ENCODE results near the gene NUDCD3.
"Not testable (repeated sequence)": the region's sequence is repeated elsewhere in the genome, so short reads cannot be mapped to it uniquely, and the experiment has no call there.

NUDCD3 gene

GRCh38 chr7:44515590-44516268, 25.3 kb upstream of the NUDCD3 start:
- DNase-seq = no peak

- no peak for DNase-seq
Measured at GRCh38 chr7:44512736-44513135, 22.3 kb upstream of the NUDCD3 start.

GRCh38 chr7:44511863-44512468, 21.5 kb upstream of the NUDCD3 start:
- no peak for DNase-seq

GRCh38 chr7:44511236-44511635, 20.8 kb upstream of the NUDCD3 start:
- DNase-seq = no peak

DNA sequence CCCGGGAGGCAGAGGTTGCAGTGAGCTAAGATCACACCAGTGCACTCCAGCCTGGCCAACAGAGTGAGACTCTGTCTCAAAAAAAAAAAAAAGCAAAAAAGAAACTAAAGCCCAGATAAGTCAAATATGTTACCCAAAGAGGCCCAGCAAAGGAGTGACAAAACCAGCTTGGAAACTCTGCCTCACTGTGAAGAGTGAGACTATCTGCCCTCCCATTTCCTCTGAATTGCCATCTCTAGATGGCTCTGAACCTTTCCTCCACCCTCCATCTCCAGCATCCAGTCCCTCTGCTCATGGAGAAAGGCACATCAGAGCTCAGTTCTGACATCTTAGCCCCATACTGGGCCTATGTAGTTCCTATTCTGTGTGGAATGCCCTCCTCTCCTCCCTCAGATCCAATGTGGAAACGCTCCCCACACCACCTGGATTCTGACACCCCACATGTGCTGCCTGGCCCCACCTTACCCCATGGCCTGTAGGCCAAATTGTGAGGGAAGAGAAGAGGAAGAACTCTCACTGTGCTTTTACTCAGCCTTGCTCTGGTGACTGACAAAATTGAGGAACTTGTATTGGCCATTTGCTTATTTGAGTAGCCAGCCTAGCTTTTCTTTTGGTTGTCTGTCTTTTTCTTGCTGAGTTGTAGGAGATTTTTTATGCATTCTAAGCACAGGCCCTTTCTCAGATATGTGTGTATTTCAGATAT, 18.0 kb upstream of the NUDCD3 start:
- DNase-seq = no peak

- DNase-seq = not testable (repeated sequence)
Measured at GRCh38 chr7:44506592-44507288, 16.3 kb upstream of the NUDCD3 start.

DNA sequence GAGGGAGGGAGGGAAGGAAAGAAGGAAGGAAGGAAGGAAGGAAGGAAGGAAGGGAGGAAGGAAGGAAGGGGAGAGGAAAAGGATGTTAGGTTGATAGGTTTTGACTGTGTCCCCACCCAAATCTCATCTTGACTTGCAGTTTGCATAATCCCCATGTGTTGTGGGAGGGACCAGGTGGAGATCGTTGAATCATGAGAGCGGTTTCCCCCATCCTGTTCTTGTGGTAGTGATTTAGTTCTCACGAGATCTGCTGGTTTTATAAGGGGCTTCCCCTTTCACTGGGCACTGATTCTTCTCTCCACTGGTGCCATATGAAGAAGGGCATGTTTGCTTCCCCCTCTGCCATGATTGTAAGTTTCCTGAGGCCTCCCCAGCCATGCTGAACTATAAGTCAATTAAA, 15.1 kb upstream of the NUDCD3 start:
- no peak for DNase-seq

GRCh38 chr7:44498230-44498954, 7.9 kb upstream of the NUDCD3 start:
- no peak for DNase-seq

DNA sequence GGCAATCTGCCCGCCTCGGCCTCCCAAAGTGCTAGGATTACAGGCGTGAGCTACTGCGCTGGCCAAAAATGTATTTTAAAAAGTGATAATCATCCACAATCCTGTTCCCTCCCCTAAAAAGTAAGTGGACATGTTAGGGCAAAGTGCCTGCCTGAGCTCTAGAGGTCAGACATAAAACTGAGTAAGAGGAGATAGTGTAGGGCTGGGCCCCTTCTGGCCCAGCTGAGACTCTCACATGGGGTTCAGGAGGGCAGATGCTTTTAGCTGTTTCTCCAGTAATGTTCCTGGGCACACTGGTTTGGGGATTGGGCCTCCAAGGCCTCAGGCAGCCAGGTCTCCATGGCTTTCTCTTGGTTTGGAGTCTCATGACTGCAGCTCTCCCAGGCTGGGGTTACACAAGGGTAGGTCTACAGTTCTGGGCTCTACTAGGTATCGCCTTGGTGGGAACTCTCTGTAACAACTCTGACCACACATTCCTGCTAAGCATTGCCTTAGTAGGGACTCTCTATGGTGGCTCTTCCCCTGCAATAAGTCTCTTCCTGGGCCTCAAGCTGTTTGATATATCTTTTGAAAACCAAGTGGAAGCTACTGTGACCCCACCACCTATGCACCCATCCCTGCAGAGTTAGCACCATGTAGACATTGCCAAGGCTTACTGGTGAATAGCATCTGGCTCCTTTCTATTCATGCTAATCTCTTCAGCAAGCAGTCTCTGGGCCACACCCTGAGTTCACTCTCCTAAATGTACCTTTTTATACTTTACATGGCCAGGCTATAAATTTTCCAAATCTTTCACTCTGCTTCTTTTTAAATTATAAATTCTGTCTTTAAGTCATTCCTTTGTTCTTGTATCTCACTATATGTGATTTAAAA, 6.9 kb upstream of the NUDCD3 start:
- DNase-seq = no peak

DNA sequence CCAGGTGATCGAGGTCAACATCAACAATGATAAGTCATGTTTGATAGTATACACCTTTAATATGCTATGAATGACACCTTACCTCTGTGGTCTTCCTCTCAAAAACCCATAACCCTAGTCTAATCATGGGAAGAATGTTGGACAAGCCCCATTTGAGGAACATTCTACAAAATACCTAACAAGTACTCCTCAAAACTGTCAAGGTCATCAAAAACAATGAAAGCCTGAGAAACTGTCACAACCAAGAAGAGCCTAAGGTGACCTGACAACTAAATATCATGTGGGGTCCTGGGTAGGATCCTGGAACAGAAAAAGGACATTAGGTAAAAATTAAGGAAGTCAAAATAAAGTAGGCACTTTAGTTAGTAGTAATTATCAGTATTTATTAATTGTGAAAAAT, 5.9 kb upstream of the NUDCD3 start:
- no peak for DNase-seq

GRCh38 chr7:44494960-44495359, 4.5 kb upstream of the NUDCD3 start:
- DNase-seq = no peak

DNA sequence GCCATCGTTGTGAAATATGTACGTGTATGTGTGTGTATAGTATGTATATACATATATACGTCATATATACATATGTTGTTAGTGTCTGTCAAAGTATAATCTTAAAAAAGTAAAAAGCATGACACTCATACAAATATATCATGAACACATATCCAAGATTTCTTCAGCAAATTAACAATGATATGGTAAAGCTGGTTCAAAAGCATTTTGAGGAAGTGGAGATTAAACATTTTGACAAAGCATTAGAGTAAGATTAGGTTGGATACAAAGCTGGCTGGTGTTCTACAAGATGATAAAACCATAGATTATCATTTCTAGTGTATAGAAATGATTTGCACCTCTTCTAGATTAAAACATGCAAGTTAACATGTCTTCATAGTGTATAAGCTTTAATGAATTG, 771 bp upstream of the NUDCD3 start:
- DNase-seq = no peak

GRCh38 chr7:44489955-44490350, 505 bp downstream of the NUDCD3 start:
- peak; percentile 29 for DNase-seq

GRCh38 chr7:44488955-44489354, 1.5 kb downstream of the NUDCD3 start:
- no peak for DNase-seq

GRCh38 chr7:44486693-44487092, 3.8 kb downstream of the NUDCD3 start:
- DNase-seq = no peak

DNA sequence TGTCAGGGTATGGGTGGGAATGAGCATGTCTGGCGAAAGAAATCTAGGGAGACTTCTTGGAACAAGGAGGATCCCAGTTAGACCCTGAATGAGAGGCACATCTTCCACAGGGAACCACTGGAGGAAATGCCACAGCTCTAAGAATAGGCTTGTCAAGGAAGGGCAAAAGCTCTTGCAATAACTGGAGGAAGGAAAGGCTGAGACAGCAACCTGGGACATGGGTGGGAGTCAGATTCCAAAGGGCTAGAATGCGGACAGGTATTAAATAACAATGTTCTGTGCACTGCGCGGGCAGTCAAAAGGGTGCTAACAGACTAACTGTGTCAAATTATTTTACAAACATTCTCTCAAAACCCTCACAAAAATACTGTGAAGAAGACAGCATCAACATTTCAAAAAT, 4.5 kb downstream of the NUDCD3 start:
- DNase-seq = no peak

GRCh38 chr7:44484482-44485313, 5.8 kb downstream of the NUDCD3 start:
- no peak for DNase-seq

DNA sequence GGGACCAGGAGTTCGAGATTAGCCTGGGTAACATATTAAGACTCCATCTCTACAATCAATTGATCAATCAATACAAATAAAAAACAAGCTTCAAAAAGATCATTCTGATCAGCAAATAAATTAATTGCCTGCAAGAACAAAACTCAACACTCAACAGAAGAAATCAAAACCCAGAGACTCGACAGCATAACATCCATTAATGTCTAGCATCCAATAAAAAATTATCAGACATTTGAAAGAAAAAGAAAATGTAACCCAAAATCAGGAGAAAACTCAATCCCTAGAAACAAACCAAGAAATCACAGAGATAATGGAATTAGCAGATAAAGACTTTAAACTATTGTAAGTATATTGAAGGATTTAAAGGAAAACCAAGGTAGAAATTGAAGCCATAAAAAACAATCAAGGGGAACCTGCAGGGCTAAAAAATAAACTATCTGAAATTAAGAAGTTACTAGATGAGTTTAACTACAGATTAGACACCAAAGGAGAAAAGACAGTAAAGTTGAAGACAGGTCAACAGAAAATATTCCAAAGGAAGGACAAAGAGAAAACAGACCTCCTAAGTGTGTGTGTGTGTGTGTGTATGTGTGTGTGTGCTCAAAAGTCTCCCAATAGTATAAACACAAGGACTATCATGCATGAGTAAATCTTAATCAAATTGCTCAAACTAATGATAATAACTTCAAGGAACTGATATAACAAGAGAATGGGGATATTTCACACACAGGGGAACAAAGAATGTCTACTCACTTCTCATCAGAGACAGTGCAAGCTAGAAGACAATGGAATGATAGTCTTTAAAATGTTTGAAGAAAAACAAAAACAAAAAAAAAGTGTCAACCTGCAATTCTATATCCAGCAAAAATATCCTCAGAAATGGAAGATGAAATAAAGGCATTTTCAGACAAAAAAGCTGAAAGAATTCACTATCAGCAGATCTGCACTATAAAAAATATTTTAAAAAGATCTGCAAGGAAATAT, 7.7 kb downstream of the NUDCD3 start:
- DNase-seq = no peak

GRCh38 chr7:44477938-44478337, 12.5 kb downstream of the NUDCD3 start:
- DNase-seq = no peak
